ENCODE results near the gene ZNF597.

GRCh38 chr16:3465911-3466584 is 22.7 kb upstream of the ZNF597 start:
- no peak for TF ChIP-seq CTCF (IDR thresholded peaks at IDR 0.05; ENCODE audit: low read depth, low read length, poor library complexity, severe bottlenecking)
- no peak for TF ChIP-seq EZH2phosphoT487 (IDR thresholded peaks at IDR 0.05; ENCODE audit: borderline replicate concordance, low read length)
